ENCODE measurements around the gene USP46.
A peak's percentile ranks its signal among the peaks of the same experiment; 100 is the strongest.

Gene USP46

DNA sequence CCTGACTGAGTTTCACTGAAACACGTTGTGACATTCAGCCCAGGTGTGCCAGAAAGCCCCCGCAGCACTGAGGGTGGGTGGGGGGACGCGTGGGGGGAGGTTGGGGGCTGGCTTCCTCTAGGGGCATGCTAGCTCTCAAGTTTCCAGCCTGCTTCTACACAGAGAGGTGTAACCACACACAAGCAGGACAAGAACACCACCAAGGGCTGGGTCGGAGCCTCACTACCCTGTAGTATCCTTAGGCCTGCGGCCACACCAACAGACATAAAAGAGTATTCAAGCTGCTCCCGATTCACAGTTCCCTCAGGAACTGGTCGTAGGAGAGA, 1.8 kb downstream of the USP46 start:
- DNase-seq (ENCODE audit: low read depth in 2 of 2), result no peak

DNA sequence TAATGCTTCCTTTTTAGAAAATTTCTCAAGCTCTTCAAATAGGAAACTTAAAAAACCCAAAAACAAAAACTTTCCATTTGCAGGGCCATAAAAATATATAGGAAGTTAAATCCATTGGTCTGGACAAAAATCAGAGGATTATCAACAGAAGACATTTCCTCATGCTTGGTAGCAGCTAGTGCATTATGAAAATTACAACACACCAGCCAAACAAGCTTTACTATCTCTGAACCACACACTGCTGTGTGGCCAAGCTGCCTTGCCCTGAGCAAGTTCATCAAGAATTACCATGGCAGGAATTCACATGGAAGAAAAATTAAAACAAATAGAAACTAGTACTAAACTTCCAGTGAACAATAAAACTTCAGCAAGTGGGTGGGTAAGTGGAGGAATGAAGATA, 3.6 kb downstream of the USP46 start:
- no peak for DNase-seq (ENCODE audit: low read depth in 2 of 2)

DNA sequence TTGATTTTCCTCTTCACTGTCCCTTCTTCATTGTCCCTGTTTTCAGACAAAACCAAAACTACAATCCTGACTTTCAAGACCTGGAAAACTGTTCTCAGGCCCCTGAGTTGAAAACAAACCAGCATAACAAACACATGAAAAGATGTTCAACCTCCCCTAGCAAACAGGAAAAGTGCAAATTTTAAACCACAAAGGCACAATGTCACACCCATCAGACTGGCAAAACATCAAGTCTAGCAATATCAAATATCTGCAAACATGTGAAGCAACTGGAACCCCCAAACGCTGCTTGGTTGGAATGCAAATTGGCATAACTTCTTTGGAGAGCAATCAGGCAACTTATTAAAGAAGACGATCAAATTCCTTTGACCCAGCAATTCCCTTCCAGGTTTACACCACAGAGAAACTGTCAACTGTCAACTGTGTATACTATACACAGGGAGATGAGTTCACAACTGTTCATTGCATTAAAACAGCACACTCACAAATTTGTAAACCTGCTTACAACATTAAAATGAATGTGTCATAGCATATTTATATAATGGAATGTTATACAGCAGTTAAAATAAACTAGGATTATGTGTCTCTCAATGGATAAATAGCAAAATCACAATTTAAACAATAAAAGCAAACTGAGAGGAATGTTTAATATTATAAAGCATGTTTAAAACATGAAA, 7.0 kb downstream of the USP46 start:
- no peak for DNase-seq (ENCODE audit: low read depth in 2 of 2)

DNA sequence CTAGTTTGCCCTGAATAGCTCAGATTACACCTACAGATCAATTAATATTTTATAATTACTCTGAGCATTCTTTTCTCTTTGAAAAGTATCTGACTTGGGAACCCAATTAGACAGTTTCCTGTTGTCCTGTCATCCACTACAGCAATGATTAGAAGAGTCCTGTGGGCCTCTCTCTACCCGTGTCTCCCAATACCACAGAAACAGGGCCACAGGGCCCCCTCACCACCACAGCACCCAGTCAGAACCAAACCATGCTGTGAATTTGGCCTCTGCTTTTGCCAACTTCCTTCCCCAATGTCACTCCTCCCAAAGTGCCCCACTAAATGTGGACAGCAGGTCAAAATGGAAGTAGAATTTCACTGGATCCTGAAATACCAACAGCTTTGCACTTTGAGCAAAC, 10.3 kb downstream of the USP46 start:
- DNase-seq (ENCODE audit: low read depth in 2 of 2), result no peak

DNA sequence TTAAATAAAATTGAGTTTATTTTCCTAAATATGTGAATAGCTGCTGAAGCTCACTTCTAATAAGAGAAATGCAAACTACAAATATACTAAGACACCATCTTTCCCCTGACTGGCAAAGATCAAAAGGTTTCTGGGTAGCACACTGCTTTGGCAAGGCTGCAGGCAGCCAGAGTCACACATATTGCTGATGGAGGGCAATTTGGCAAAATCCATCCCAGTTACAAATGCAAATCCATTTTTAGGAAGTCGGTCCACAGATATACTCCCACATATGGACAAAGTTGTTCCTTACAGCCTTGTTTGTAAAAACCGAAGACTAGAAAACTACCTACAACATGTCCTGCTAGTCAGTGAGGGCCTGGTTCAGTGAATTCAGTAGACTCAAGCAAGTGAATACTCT, 12.4 kb downstream of the USP46 start:
- no peak for DNase-seq (ENCODE audit: low read depth in 2 of 2)

DNA sequence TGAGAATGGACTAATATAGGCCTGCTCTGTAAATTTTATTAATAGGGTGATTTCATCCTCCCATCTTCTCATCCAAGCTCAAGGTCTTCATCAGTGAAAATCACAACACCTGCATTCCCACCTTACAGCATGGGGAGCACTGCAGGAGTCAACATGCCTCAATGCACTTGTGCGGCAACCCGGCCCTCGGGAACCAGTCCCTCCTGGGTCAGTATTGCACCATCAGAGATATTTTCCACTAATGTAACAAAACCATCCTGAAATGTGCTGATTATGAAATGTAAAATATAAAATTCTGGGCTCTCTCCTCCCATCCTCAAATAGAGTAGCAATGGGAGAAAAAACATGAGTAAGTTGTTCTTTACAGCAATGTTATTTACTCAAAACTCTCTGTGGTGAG, 13.0 kb downstream of the USP46 start:
- DNase-seq (ENCODE audit: low read depth in 2 of 2), result no peak

DNA sequence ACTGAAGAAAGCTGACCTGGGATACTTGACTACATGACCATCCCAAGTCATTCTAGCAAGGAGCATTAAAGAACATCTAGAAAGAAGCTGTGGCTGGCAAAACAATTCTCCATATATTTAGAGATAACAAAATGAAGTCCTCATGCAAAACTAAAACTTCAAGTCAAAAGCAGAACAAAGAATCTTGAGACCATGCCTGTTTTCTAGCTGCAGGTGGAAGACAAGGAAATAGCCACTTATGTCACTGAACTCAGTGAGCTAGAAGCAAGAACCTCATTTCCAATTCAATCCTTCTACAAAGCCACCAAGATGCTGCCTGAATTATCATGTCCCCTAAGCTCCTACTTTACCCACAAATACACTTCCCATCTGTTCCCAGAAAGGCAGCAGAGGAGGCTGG, 13.8 kb downstream of the USP46 start:
- no peak for DNase-seq (ENCODE audit: low read depth in 2 of 2)

DNA sequence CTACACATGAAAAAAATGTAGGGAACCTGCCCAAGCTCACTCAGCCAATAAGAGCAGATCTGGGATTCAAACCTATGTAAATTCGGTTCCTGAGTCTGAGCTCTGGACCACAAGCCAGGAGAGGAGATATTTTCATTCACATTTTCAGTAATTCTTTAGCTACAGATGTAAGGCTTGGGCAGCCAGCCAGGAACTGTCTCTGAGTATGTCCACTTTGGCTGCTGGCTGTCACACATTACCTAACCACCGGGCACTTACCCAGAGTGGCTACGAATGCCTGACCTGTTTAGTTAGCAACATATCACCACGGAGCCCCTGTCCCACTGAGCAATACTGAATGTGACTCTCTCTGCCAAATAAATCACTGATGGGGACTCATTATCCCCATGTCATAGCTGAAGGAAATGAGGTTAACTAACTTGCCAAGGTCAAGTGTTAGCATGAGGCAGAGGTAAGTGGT, 15.3 kb downstream of the USP46 start:
- peak in 1 of 2 experiments; percentile 19 for DNase-seq (ENCODE audit: low read depth in 2 of 2)

DNA sequence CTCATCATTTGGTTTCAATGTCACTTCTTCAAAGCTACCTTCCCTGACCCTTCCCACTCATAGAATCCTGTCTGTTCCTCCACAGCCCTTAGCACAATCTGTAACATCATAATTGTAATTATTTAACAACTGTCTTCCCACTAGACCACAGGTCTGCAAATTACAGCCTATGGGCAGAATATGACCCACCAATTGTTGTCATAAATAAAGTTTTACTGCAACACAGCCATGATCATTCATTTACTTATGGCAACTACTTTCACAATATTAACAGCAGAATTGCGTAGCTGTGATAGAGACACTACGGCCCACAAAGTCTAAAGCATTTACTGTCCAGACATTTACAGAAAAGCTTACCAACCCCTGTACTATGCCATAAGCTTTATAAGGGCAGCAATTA, 15.9 kb downstream of the USP46 start:
- DNase-seq (ENCODE audit: low read depth in 2 of 2), result no peak

DNA sequence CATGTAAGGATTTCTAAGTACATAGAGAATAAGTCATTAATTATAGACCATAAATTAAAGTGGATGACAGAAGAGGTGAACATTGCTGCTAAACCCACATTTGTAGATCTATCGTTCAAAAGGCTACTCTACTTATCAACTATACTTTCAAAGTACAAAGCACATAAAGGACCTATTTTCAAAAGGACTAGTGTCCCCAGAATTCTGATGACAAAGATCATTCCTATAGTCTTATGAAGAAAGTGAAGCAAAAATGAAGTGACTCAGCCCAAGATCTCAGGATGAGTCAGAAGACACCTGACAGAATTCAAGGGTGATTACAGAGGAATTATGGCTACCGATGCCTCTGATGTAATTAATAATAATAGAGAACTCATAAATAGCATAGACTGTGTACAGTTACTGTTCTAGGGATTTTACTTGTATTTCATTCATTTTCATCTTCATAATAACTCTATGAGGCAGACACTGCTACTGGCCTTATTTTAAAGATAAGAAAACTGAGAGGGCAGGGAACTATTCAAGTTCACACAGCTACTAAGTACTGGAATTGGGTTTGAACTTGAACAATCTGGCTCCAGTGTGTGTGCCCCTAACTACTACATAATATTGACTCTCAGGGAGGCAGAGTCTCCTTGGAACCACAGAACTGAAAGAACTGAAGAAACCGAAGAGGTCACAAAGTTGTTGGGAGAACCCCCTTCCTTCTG, 17.1 kb downstream of the USP46 start:
- DNase-seq (ENCODE audit: low read depth in 2 of 2), result no peak

DNA sequence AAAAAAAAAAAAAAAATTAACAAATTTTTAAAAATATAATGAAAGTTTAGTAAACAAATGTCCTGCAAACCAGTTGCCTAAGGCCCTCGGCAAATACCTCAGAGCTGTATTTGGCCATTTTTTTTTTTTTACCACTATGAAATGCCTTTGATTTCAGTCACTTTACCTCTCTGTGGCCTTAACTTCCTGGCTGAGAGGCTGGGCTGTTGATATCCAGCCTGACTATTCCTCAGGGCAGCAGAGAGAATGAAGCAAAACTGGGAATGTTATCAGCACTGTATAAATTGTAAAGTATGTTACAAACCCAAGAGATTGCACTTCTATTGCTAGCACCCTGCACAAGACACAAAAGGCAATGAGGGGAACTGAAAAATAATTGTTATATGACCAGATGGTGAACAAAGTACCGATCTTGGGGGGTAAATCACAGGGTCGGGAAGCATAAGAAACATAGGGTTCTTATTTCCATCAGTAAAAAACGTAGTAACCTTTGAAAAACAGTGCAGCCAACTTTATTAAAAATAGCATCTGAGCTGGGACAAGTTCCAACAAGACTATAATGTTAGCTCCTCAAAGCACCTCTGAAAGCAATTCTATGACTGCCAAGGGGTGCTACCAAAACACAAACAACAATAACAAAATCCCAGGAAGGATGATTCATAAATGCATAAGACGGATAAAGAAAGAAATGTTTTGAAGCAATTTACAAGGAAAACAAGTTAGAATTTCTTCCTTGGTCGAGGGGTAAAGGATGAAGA, 18.1 kb downstream of the USP46 start:
- no peak for DNase-seq (ENCODE audit: low read depth in 2 of 2)

DNA sequence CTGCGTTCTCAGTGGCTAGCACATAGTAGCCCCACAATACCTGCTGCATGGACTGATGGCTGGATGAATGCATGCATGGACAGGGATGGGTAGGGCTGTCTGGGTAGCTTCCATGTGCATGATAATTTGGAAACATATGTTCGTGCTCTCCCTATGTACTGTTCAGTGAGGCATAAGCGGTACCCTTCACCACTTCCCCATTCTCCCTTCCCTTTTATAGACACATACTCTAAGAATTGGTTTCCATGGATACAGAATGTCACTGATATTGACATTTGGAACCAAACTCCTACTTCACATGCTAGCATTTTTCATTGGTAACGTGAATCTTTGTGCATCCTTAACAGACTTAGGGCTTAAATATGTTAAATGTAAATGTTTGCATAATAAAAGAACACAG, 20.4 kb downstream of the USP46 start:
- DNase-seq (ENCODE audit: low read depth in 2 of 2), result no peak

DNA sequence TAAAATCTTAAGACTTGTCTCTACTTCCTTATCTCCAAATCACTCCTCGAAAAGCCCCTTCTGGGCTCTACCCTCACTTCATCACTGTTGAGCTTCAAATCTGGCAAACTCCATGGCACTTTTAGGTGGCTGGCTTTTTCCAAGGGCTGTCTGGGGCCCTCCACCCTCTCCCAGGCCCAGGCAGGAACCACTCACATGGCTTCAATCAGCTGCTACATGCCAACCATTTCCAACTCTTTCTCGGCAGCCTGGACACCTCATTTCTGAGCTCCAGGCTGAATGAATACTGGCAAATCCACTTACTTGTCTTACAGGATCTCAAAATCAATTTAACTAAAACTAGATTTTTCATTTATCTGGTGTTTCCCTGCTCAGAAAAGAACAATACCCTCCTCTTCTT, 22.0 kb downstream of the USP46 start:
- DNase-seq (ENCODE audit: low read depth in 2 of 2), result no peak

DNA sequence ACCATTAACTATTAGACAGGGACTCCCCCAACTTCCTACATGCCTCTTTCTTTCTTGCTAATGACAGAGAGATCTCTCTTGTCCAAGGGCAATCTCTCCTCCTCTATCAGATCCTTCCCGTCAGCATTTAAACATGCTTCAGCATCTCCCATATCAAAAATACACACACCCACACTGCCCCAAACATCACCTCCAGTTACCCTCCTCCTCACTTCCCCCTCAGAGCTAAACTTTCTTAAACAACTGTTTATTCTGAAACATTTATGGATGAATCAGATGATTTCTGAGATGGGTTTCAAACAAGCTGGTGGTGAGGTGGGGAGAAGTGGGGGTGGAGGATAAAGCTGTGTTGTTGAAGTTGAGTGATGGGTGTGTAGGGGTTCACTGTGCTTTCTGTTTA, 23.5 kb downstream of the USP46 start:
- DNase-seq (ENCODE audit: low read depth in 2 of 2), result no peak

DNA sequence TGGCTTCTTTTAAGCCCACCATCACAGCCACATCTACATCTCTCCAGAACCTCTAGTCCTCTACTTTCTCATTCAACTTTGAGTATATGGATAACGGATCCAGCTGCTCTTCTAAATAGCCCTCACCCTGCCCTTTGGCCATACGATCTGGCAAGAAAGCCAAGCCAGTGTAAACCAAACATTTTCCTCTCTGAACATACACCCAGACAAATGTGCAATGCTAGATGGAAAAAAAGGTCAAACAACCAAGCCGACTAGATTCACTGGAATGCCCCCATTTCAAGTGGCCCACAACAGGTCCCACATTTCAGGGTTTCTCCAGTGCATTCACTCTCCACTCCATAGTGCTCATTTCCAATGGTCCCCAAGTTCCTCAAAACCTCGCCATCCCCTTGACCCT, 24.0 kb downstream of the USP46 start:
- DNase-seq (ENCODE audit: low read depth in 2 of 2), result no peak

DNA sequence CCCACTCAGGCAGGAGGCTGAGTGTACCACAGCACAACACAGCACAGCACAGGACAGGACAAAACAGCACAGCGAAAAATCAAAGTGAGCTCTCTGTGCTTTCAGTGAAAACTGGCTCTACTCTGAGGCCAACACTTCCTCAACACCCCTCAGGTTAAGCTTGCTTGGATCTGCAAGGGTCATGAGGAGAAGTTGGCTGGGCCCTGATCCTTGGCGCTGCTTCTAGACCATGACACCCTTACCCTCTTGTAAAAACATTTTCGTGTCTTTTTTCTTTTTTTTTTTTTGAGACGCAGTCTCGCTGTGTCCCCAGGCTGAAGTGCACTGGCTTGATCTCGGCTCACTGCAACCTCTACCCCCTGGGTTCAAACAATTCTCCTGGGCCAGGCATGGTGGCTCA, 25.3 kb downstream of the USP46 start:
- no peak for DNase-seq (ENCODE audit: low read depth in 2 of 2)

DNA sequence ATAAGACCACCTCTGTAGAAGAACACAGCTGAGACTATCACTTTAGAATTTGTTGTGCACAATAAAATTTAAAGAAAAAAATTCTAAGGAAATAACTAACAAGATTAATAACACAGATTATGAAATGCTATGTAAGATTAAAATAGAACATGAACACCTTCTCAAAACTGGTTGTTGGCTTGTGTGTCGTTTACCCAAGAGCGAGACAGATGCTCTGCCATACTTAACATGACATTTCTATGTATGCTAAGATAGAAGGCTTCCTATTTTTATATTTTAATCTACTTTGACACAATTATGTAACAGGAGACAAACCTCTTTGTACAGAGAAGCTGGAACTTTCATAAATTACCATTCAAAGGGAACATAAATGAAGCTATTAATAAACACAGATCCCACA, 30.1 kb downstream of the USP46 start:
- no peak for DNase-seq (ENCODE audit: low read depth in 2 of 2)

DNA sequence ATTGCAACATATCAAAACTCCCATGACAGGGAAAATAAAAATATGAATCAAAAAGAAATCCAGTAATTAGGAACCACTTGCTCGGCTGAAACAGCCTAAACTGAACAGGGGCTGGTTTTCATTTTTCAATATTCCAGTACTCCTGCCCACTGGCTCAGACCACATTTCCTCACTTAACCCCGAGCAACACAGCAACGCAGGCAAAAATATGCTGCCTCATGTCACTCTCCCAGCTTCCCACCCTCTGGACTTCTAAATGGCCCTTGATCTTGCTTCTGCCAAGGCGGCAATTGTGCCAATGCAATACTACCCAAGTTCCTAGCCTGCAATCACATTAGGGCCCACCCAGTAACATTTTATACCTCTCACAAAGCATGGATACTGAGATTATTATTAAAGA, 30.6 kb downstream of the USP46 start:
- no peak for DNase-seq (ENCODE audit: low read depth in 2 of 2)

DNA sequence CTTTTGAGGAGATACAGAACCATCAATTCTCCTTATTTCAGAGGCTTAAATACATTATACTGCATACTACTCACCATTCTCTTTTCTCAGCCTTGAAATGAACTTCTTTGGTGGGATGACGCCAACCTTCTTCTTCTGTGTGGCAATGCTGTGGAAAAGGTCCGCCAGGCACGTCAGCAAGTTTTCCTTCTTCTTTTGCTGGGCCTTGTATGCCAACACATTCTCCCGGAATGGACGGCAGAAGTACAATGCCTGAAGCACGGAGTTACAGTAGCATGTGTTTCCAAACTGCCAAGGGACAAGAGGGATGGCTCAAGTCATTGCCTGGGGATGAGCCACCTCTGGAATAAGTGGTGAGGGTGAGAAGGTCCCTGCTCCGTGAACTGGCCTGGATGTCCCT, 31.2 kb downstream of the USP46 start:
- DNase-seq (ENCODE audit: low read depth in 2 of 2), result no peak

DNA sequence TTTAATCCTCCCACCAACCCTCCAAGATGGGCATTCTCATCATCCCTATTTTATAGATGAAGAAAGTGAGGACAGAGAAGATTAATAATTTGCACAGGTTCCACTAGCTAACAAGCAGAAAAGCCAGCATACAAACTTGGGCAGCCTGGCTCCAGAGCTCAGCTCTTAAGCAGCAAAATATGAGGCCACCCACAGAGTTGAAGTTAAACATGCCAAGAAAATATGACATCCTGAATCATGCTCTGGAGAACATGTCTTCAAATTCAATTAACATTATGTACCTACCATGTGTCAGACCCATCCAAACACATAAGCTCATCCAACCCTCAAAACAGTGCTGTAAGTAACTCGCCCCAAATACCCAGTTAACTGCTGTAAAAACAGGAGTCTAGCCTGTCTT, 33.9 kb downstream of the USP46 start:
- no peak for DNase-seq (ENCODE audit: low read depth in 2 of 2)

DNA sequence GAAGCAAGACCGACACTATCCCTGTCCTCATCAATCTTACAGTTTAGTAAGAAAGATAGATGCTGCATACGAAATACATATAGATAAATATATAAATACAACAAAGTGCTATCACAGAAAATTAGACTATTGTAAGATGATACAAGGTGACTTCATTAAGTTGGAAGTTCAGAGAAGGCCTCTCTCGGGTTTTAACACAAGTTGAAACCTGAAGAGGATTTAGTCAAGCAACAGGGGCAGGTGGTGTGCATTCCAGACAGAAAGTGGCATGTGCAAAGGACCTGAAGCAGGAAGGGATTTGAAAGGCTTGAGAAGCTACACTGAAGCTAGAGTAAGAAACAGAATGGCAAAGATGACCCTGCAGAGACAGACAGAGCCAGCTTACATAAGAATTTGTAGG, 36.5 kb downstream of the USP46 start:
- DNase-seq (ENCODE audit: low read depth in 2 of 2), result no peak

DNA sequence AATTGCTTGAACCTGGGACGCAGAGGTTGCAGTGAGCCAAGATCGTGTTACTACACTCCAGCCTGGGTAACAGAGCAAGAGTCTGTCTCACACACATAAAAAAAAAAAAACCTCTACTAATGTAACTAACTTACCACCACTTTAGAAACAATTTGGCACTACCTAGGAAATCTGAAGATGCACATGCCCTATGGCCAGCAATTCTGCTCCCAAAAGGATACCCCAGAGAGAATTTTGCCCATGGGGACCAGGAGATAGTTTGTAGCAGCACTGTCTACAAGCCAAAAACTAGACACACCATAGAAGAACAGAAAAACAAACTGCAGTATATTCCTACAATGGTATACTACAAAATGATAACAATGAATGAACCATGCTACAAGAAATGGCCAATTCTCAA, 37.5 kb downstream of the USP46 start:
- DNase-seq (ENCODE audit: low read depth in 2 of 2), result no peak

DNA sequence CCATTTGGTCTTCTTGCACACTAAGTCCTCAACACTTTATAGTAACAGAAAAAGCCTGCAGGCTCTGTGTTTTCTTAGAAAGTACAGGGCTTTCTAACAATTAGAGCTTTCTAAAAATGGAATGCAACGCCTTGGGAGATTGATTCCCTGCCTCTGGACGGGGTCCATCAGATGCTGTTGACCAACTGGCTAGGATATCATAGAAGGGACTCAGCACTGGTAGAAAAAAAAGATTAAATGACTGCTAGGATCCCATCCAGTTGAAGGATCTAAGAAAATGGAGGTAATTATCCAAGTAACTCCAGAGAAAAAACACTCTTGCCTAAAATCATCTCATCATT, 39.5 kb downstream of the USP46 start:
- no peak for DNase-seq (ENCODE audit: low read depth in 2 of 2)

Measured in fibroblast of skin of left quadriceps (primary cell).